Heart left ventricle (tissue), 16 donors: ENCODE results near the gene TRAFD1. TPM values are rescaled to one million over a fixed set of nuclear protein-coding genes. Genes with fewer than 3 reads are reported as not detected.

Source experiments
- ATAC-seq, 4 donors: fragments of 200-7000 bp; cut with Tn5 transposase; one replicate each; pipeline ENCODE4 v1.9.1; 2020 to 2022; ENCODE audit warnings: moderate library complexity in 4 of 4, mild to moderate bottlenecking in 3 of 4, moderate number of reproducible peaks in 1 of 4
- DNase-seq, 5 donors: peaks; one replicate each; pipeline ENCODE4 v3.0.0-alpha.2; 2020
- H3K27ac ChIP-seq, 12 donors: fragments of 200-600 bp; sonication (generic) in 4 of 12; one replicate each; pipeline versions ENCODE4 v1.5.0 to v1.8.0; 2016 to 2022; ENCODE audit warnings: mild to moderate bottlenecking in 2 of 12
- H3K27me3 ChIP-seq, 9 donors: fragments of 200-600 bp; sonication (generic) in 2 of 9; one replicate each; pipeline versions ENCODE4 v1.5.1 to v1.8.0; 2016 to 2022; ENCODE audit warnings: mild to moderate bottlenecking in 3 of 9
- H3K36me3 ChIP-seq, 9 donors: fragments of 200-600 bp; sonication (generic) in 2 of 9; one replicate each; pipeline versions ENCODE4 v1.5.0 to v1.8.0; 2018 to 2022; ENCODE audit warnings: mild to moderate bottlenecking in 2 of 9
- H3K4me1 ChIP-seq, 12 donors: fragments of 200-600 bp; sonication (generic) in 4 of 12; one replicate each; pipeline versions ENCODE4 v1.5.0 to v1.8.0; 2016 to 2022; ENCODE audit warnings: mild to moderate bottlenecking in 3 of 12
- H3K4me3 ChIP-seq, 12 donors: fragments of 200-600 bp; sonication (generic) in 4 of 12; one replicate each; pipeline versions ENCODE4 v1.5.0 to v1.8.0; 2017 to 2022; ENCODE audit warnings: mild to moderate bottlenecking in 9 of 12, moderate library complexity in 4 of 12
- H3K9me3 ChIP-seq, 12 donors: fragments of 200-600 bp; sonication (generic) in 4 of 12; one replicate each; pipeline versions ENCODE4 v1.5.0 to v1.8.0; 2016 to 2022; ENCODE audit warnings: mild to moderate bottlenecking in 1 of 12
- POLR2A ChIP-seq, 2 donors: fragments of 450-650 bp; IDR thresholded peaks; one replicate each; pipeline ENCODE4 v1.6.1; 2017; ENCODE audit warnings: antibody characterized with exemption in 2 of 2, mild to moderate bottlenecking in 2 of 2, moderate library complexity in 2 of 2
- WGBS, 4 donors: extraction: QIAGEN DNeasy Blood & Tissue Kit in 2 of 4; methylation state at CpG; one replicate each; pipeline versions ENCODE4 v1.1.5 to v1.1.7; 2013 to 2018; 5-methylcytosine and 5-hydroxymethylcytosine counted together
- intact Hi-C, 10 donors: fragments of 100-400 bp; cut with DNase I; formaldehyde crosslinking; loops; one replicate each; pipeline versions ENCODE4 v1.11.1 to v1.14.2; 2022
- polyA plus RNA-seq, 2 donors: library from polyadenylated mRNA; stranded (reverse); fragments of 200-250 nt; gene quantifications; one replicate each; pipeline ENCODE4 v1.2.3, GENCODE V29; 2013
- total RNA-seq, 9 donors: library from RNA; depleted of rRNA in 2 of 9; stranded (reverse); fragments of >200 nt in 2 of 9; fragmentation: NEBNext Ultra II Directional in 3 of 9; extraction: Animal tissue kit (Norgen Biotek cat#: 25700) in 3 of 9; gene quantifications; one replicate each; pipeline versions ENCODE4 v1.1.0 to v1.2.4, GENCODE V29; 2016 to 2023
- TF ChIP-seq, protein P1 (sequence below), 12 donors: fragments of 200-600 bp; sonication (generic) in 4 of 12; IDR thresholded peaks; one replicate each; pipeline versions ENCODE4 v1.5.0 to v1.8.0; 2018 to 2022; ENCODE audit warnings: antibody characterized with exemption in 12 of 12, mild to moderate bottlenecking in 5 of 12
- donor health status: ischemic (EF 13 %, LVEDD 7.1; RV severe dilation, severe dysfunction).
- donor health status: healthy with polysubstance abuse.
- donor health status: DM: no; HTN: yes; CAD: no.
- donor health status: DM: no; HTN: no; CAD: no.
- donor health status: ischemic (EF 25% LVEDD 6.9; RV normal size, moderate dysfunction).
- donor health status: ischemic (EF 25% LVEDD 5.7; RV mildly dilated, moderate dysfunction).
- donor health status: healthy.
- donor health status: DM: yes; HTN: yes; CAD: no.
- donor health status: ischemic (EF 35%, LVEDD 5.7; RV mildly dilated, moderate dysfunction).
- donor health status: nonischemic (EF 11% LVEDD 7.7; RV severe dilation, severe dysfunction).
- donor health status: DM: yes; HTN: yes; CAD: no.
- donor health status: PGD.
- donor health status: ischemic (EF 29% LVEDD 5.4; RV normal size, mild dysfunction).
- donor health status: nonischemic (EF 23%, LVEDD 6.1; RV moderate dilation, normal function).

Gene TRAFD1
- total and polyA plus RNA-seq, 11 donors = 6.7 to 84.7 (median 22.7) TPM

DNA sequence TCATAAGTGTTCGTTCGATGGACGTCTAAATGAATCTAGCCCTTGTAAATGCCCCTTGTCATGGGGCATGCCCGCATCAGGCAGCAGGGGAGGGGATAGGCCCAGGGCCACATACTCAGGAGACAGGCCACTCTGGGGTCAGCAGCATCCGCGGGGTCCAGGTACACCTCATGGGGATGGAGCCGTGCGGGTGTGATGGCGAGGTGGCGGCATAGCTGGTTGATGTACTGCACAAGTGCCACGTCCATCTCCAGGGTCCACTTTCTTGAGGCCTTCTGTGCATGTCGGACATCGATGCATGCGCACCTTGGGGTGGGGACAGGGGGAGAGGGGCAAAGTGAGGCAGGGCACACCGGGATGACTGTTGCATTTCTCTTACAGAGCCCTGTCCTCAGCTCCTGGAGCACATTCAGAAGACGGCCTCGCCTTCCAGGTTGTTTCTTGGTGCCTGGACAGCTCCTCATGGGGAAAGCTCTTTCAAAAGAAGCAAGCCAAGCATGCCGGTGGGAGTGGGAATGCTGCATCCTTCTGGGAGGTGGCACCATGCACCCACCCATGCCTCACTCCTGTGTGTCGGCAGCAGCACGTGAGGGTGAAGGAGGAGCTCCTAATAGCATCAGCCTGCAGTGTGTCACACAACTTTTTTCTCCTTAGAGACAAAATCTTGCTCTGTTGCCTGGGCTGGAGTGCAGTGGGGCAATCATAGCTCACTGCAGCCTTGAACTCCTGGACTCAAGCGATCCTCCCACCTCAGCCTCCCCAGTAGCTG, 47.4 kb downstream of the TRAFD1 start:
- H3K4me1 ChIP-seq = no peaks in the 10 kb centered on the region
- no peaks in the 10 kb centered on the region for H3K9me3 ChIP-seq
- H3K27ac ChIP-seq = no peak overlapping the region
- TF ChIP-seq, protein P1, sequence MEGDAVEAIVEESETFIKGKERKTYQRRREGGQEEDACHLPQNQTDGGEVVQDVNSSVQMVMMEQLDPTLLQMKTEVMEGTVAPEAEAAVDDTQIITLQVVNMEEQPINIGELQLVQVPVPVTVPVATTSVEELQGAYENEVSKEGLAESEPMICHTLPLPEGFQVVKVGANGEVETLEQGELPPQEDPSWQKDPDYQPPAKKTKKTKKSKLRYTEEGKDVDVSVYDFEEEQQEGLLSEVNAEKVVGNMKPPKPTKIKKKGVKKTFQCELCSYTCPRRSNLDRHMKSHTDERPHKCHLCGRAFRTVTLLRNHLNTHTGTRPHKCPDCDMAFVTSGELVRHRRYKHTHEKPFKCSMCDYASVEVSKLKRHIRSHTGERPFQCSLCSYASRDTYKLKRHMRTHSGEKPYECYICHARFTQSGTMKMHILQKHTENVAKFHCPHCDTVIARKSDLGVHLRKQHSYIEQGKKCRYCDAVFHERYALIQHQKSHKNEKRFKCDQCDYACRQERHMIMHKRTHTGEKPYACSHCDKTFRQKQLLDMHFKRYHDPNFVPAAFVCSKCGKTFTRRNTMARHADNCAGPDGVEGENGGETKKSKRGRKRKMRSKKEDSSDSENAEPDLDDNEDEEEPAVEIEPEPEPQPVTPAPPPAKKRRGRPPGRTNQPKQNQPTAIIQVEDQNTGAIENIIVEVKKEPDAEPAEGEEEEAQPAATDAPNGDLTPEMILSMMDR (IDR thresholded peaks at IDR 0.05) = no peak
- TF ChIP-seq POLR2A (IDR thresholded peaks at IDR 0.05) = no peak
- 94 to 97% (median 95%) methylated on average over 21 of the region's 21 CpGs for WGBS, 4 donors
- ATAC-seq (no peak), DNase-seq (no peak)
- peaks cover 0 to 95% (median 69%) of the 10 kb centered on the region in 9 donors for H3K36me3 ChIP-seq
- H3K27me3 ChIP-seq = no peaks in the 10 kb centered on the region
- no peak overlapping the region for H3K4me3 ChIP-seq
- intact Hi-C loops = no loop called here

DNA sequence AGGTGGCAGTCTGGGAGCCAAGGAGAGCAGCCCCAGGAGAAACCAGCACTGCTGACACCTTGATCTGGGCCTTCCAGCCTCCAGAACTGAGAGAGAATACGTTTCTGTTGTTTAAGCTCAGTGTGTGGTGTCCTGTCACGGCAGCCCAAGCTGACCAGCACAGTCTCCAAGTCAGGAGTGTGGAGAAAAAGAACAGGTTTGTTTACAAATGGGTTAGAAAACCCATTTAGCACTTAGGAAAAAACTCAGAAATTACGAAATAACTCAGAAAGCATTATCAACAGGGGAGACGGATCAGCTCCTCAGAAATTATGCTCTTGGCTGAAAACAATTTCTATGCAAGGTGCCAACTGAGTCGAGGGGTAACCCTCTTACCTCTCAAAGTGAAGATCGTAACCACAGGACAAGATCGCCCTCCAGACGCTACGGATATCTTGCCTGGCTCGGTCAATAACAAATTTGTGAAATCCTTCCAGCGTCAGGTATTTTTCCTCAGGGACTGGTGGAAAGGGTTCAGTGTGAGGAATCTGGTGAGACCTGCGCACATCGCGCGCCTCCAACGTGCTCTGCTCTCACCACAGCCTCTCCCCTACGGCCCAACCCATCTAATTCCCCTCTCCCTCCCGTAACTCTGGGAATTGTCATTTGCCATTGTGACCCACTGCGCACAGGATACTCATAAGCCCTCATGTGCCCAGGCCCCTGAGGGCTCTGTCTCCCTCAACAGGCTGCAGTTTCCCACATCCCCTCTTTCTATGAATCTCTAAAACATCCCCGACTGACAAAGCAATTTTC, 50.2 kb downstream of the TRAFD1 start:
- H3K27me3 ChIP-seq = no peaks in the 10 kb centered on the region
- DNase-seq (no peak), ATAC-seq (no peak)
- H3K4me3 ChIP-seq = no peak overlapping the region
- intact Hi-C loops = no loop called here
- no peaks in the 10 kb centered on the region for H3K4me1 ChIP-seq
- TF ChIP-seq, protein P1 (IDR thresholded peaks at IDR 0.05) = no peak
- no peak for TF ChIP-seq POLR2A (IDR thresholded peaks at IDR 0.05)
- 93 to 96% (median 95%) methylated on average over 20 of the region's 20 CpGs for WGBS, 4 donors
- H3K27ac ChIP-seq = no peak overlapping the region
- peaks cover 0 to 98% (median 87%) of the 10 kb centered on the region in 9 donors for H3K36me3 ChIP-seq
- H3K9me3 ChIP-seq = no peaks in the 10 kb centered on the region

DNA sequence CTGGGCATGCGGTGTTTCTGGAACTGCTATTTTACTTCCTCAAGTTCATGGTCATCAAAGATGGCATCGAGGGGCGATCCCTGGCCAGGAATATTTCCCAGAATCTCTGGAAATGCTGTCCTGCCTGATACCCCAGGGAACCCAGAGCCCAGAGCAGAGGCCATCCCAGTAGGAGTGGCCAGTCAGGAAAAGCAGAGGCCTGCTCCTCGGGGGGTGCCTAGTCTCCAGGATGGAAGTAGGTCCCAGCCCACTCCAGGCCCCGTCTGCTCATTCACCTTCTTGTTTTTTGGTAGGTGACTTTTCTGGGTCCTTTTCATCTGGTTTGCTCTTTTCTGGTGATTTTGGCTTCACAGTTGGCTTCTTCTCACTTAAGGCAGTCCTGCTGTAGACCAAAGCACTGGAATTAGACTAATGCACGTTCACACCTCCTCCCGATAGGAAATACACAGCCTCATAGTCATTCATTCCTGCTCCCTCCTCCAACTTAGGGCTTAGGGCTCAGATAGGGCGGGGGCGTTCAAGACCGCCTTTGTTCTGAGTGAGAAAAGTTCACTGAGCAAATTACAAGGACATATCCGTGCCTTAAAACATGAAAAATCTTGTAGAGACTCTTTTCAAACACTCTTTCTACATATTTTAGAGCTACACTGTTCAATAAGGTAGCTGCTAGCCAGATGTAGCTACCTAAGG, 51.1 kb downstream of the TRAFD1 start:
- no peak for ATAC-seq
- WGBS, 4 donors = 77 to 85% (median 81%) methylated on average over 11 of the region's 11 CpGs

More for the DNA sequence above, 51.1 kb downstream of the TRAFD1 start:
- no peak for TF ChIP-seq POLR2A (IDR thresholded peaks at IDR 0.05)
- TF ChIP-seq, protein P1 (IDR thresholded peaks at IDR 0.05) = no peak
- no peak for DNase-seq
- no peak overlapping the region for H3K4me3 ChIP-seq
- peaks cover 0 to 98% (median 84%) of the 10 kb centered on the region in 9 donors for H3K36me3 ChIP-seq
- no peak overlapping the region for H3K27ac ChIP-seq
- no peaks in the 10 kb centered on the region for H3K27me3 ChIP-seq
- intact Hi-C loops = no loop called here
- H3K9me3 ChIP-seq = no peaks in the 10 kb centered on the region
- H3K4me1 ChIP-seq = no peaks in the 10 kb centered on the region
